H9 (cell line): ENCODE data around the gene KCNH1. TPM values are rescaled to one million over a fixed set of nuclear protein-coding genes. Genes with fewer than 3 reads are reported as not detected.

Experiments used
- DNase-seq: peaks from one replicate; pipeline ENCODE4 v3.0.0-alpha.2; 2017
- H2AFZ ChIP-seq: one replicate; pipeline ENCODE4 v1.6.1; 2013; ENCODE audit warnings: mild to moderate bottlenecking, low read length, control low read depth, moderate library complexity
- H2AK5ac ChIP-seq: 2 replicates; pipeline ENCODE4 v1.6.1; 2013; ENCODE audit warnings: low read length, control low read depth, mixed read lengths; ENCODE audit not compliant: insufficient read length
- H2BK120ac ChIP-seq: one replicate; pipeline ENCODE4 v1.6.1; 2013; ENCODE audit warnings: low read depth, mild to moderate bottlenecking, low read length, control low read depth, inconsistent platforms; ENCODE audit not compliant: poor library complexity, severe bottlenecking
- H2BK12ac ChIP-seq: 2 replicates; pipeline ENCODE4 v1.6.1; 2013; ENCODE audit warnings: low read length, control low read depth, mixed read lengths, low read depth; ENCODE audit not compliant: insufficient read length
- H2BK15ac ChIP-seq: 2 replicates; pipeline ENCODE4 v1.6.1; 2013; ENCODE audit warnings: low read depth, low read length, control low read depth
- H2BK20ac ChIP-seq: one replicate; pipeline ENCODE4 v1.6.1; 2013; ENCODE audit warnings: low read depth, mild to moderate bottlenecking, low read length, control low read depth, inconsistent platforms; ENCODE audit not compliant: poor library complexity, severe bottlenecking
- H2BK5ac ChIP-seq: 2 replicates; pipeline ENCODE4 v1.6.1; 2013; ENCODE audit warnings: low read length, control low read depth, mixed read lengths; ENCODE audit not compliant: insufficient read length
- H3K14ac ChIP-seq: 2 replicates; pipeline ENCODE4 v1.6.1; 2013; ENCODE audit warnings: low read length, control low read depth; ENCODE audit not compliant: insufficient read depth
- H3K18ac ChIP-seq: 2 replicates; pipeline ENCODE4 v1.6.1; 2013; ENCODE audit warnings: low read depth, mild to moderate bottlenecking, mixed read lengths, low read length, control low read depth; ENCODE audit not compliant: insufficient read length
- H3K23ac ChIP-seq: 2 replicates; pipeline ENCODE4 v1.6.1; 2013; ENCODE audit warnings: low read length, control low read depth, mixed read lengths, low read depth; ENCODE audit not compliant: insufficient read length
- H3K23me2 ChIP-seq: 2 replicates; pipeline ENCODE4 v1.6.1; 2013; ENCODE audit warnings: low read depth, mild to moderate bottlenecking, mixed read lengths, low read length, control low read depth; ENCODE audit not compliant: insufficient read length, poor library complexity, severe bottlenecking
- H3K27ac ChIP-seq: 2 replicates; pipeline ENCODE4 v1.5.1; 2013; ENCODE audit warnings: low read length, control low read depth, mixed read lengths, low read depth; ENCODE audit not compliant: insufficient read length
- H3K27me3 ChIP-seq: 2 replicates; pipeline ENCODE4 v1.6.1; 2013; ENCODE audit warnings: low read length, control low read depth, inconsistent platforms; ENCODE audit not compliant: insufficient read depth
- H3K4ac ChIP-seq: 2 replicates; pipeline ENCODE4 v1.6.1; 2013; ENCODE audit warnings: low read depth, mild to moderate bottlenecking, control low read depth, inconsistent platforms, low read length, moderate library complexity
- H3K4me1 ChIP-seq: 2 replicates; pipeline ENCODE4 v1.6.1; 2013; ENCODE audit warnings: low read length, control low read depth, inconsistent platforms; ENCODE audit not compliant: insufficient read depth
- H3K4me2 ChIP-seq: 2 replicates; pipeline ENCODE4 v1.6.1; 2013; ENCODE audit warnings: low read length, control low read depth, mixed read lengths; ENCODE audit not compliant: insufficient read length, insufficient read depth
- H3K56ac ChIP-seq: 2 replicates; pipeline ENCODE4 v1.6.1; 2013; ENCODE audit warnings: low read depth, mild to moderate bottlenecking, mixed read lengths, low read length, control low read depth; ENCODE audit not compliant: insufficient read length
- H3K79me1 ChIP-seq: 2 replicates; pipeline ENCODE4 v1.6.1; 2013; ENCODE audit warnings: low read depth, mild to moderate bottlenecking, moderate library complexity, low read length, control low read depth, inconsistent platforms; ENCODE audit not compliant: insufficient read depth, poor library complexity, severe bottlenecking
- H3K79me2 ChIP-seq: 2 replicates; pipeline ENCODE4 v1.6.1; 2013; ENCODE audit warnings: low read length, control low read depth, inconsistent platforms; ENCODE audit not compliant: insufficient read depth
- H3K9ac ChIP-seq: 2 replicates; pipeline ENCODE4 v1.6.1; 2013; ENCODE audit warnings: low read length, control low read depth, mixed read lengths; ENCODE audit not compliant: insufficient read length; ENCODE audit errors: extremely low read depth
- H3K9me3 ChIP-seq: one replicate; pipeline ENCODE4 v1.6.1; 2013; ENCODE audit warnings: low read depth, low read length, inconsistent platforms; ENCODE audit not compliant: control insufficient read depth
- H3T11ph ChIP-seq: one replicate; pipeline ENCODE4 v1.6.1; 2013; ENCODE audit warnings: mild to moderate bottlenecking, low read length, control low read depth, inconsistent platforms
- H4K20me1 ChIP-seq: one replicate; pipeline ENCODE4 v1.6.1; 2013; ENCODE audit not compliant: control insufficient read depth, insufficient read length, insufficient read depth
- H4K5ac ChIP-seq: 2 replicates; pipeline ENCODE4 v1.6.1; 2013; ENCODE audit warnings: low read depth, mild to moderate bottlenecking, mixed read lengths, low read length, control low read depth; ENCODE audit not compliant: insufficient read length
- H4K8ac ChIP-seq: replicated peaks from 2 replicates; pipeline ENCODE4 v1.6.1; 2013; ENCODE audit warnings: low read length, control low read depth, mixed read lengths, low read depth; ENCODE audit not compliant: insufficient read length
- H4K91ac ChIP-seq: 2 replicates; pipeline ENCODE4 v1.6.1; 2013; ENCODE audit warnings: low read depth, mild to moderate bottlenecking, moderate library complexity, mixed read lengths, low read length, control low read depth; ENCODE audit not compliant: insufficient read length
- H3K27ac Mint-ChIP-seq, 3 experiments: 2 replicates in 2 of 3; 3 replicates in 1 of 3; pipeline ENCODE4 v1.8.0; 2020 to 2021; ENCODE audit warnings: mixed read lengths in 3 of 3, mild to moderate bottlenecking in 1 of 3, moderate library complexity in 1 of 3
- H3K27me3 Mint-ChIP-seq: 2 replicates; pipeline ENCODE4 v1.8.0; 2021; ENCODE audit warnings: low read depth, mild to moderate bottlenecking, moderate library complexity, mixed read lengths
- H3K36me3 Mint-ChIP-seq, 3 experiments: 2 replicates in 2 of 3; 3 replicates in 1 of 3; pipeline ENCODE4 v1.8.0; 2020 to 2021; ENCODE audit warnings: low read depth in 3 of 3, mixed read lengths in 3 of 3; ENCODE audit not compliant: insufficient read depth in 1 of 3
- H3K4me1 Mint-ChIP-seq, 2 experiments: 2 replicates each; pipeline ENCODE4 v1.8.0; 2020; ENCODE audit warnings: mixed read lengths in 2 of 2
- H3K4me3 Mint-ChIP-seq, 2 experiments: 2 replicates in 1 of 2; 3 replicates in 1 of 2; pipeline ENCODE4 v1.8.0; 2020 to 2021; ENCODE audit warnings: mild to moderate bottlenecking in 2 of 2, mixed read lengths in 2 of 2, moderate library complexity in 1 of 2
- H3K9me3 Mint-ChIP-seq, 2 experiments: 2 replicates in 1 of 2; 3 replicates in 1 of 2; pipeline ENCODE4 v1.8.0; 2020; ENCODE audit warnings: mild to moderate bottlenecking in 2 of 2, mixed read lengths in 2 of 2, moderate library complexity in 1 of 2
- WGBS: extraction: QIAGEN DNeasy Blood & Tissue Kit; methylation state at CpG from one replicate; pipeline ENCODE4 v1.1.7; 2013; ENCODE audit warnings: missing lambda C conversion rate, low lambda C conversion rate, mixed read lengths; ENCODE audit not compliant: insufficient read length; ENCODE audit errors: extremely low coverage; 5-methylcytosine and 5-hydroxymethylcytosine counted together
- total RNA-seq: library from RNA; stranded (reverse); gene quantifications from 2 replicates; pipeline ENCODE4 v1.2.1, GENCODE V29; 2021
- TF ChIP-seq, protein P1 (sequence below): fragments of 200-600 bp; sonication (generic); conservative IDR thresholded peaks from 3 replicates; pipeline ENCODE4 v1.8.0; 2021; ENCODE audit warnings: antibody characterized with exemption, mild to moderate bottlenecking

KCNH1 gene
- total RNA-seq, 1 experiment from 2014 or later: 0.11 TPM

- H3K36me3 Mint-ChIP-seq: peaks cover 2 to 18% (median 4%) of the 10 kb centered on the region in 3 experiments; a peak in 4 of 7 replicates
- Histone ChIP-seq H2AK5ac (no peak overlapping the region), H4K91ac (no peak overlapping the region), H4K20me1 (no peaks in the 10 kb centered on the region), H3K23me2 (no peaks in the 10 kb centered on the region), H2BK20ac (no peak overlapping the region), H3K14ac (no peak overlapping the region), H3K79me2 (no peaks in the 10 kb centered on the region), H3K18ac (no peak overlapping the region), H2BK12ac (no peak overlapping the region), H3K4me1 (no peaks in the 10 kb centered on the region), H2BK5ac (no peak overlapping the region), H2AFZ (no peak overlapping the region), H3K27ac (no peak overlapping the region), H3K9me3 (no peaks in the 10 kb centered on the region), H4K8ac (no peak overlapping the region), H2BK15ac (no peak overlapping the region), H3K4ac (no peak overlapping the region), H3K27me3 (no peaks in the 10 kb centered on the region), H3K56ac (no peak overlapping the region), H3K9ac (no peak overlapping the region), H3T11ph (no peak overlapping the region), H3K4me2 (no peak overlapping the region), H4K5ac (no peak overlapping the region), H2BK120ac (no peak overlapping the region), H3K79me1 (no peaks in the 10 kb centered on the region), H3K23ac (no peak overlapping the region)
- no CpG with 5 or more reads among the region's 2 CpGs for WGBS
- no peak overlapping the region for H3K27ac Mint-ChIP-seq
- DNase-seq: no peak
- TF ChIP-seq, protein P1, sequence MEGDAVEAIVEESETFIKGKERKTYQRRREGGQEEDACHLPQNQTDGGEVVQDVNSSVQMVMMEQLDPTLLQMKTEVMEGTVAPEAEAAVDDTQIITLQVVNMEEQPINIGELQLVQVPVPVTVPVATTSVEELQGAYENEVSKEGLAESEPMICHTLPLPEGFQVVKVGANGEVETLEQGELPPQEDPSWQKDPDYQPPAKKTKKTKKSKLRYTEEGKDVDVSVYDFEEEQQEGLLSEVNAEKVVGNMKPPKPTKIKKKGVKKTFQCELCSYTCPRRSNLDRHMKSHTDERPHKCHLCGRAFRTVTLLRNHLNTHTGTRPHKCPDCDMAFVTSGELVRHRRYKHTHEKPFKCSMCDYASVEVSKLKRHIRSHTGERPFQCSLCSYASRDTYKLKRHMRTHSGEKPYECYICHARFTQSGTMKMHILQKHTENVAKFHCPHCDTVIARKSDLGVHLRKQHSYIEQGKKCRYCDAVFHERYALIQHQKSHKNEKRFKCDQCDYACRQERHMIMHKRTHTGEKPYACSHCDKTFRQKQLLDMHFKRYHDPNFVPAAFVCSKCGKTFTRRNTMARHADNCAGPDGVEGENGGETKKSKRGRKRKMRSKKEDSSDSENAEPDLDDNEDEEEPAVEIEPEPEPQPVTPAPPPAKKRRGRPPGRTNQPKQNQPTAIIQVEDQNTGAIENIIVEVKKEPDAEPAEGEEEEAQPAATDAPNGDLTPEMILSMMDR: no peak
- no peak overlapping the region for H3K4me3 Mint-ChIP-seq
- no peaks in the 10 kb centered on the region for H3K4me1 Mint-ChIP-seq
- H3K9me3 Mint-ChIP-seq: peaks cover 20 to 21% of the 10 kb centered on the region in 2 experiments
- no peaks in the 10 kb centered on the region for H3K27me3 Mint-ChIP-seq
Measured at GRCh38 chr1:211155040-211155439, 21.1 kb upstream of the KCNH1 start.
